A673 (cell line): ENCODE data around the gene CNOT10. TPM values are rescaled to one million over a fixed set of nuclear protein-coding genes. Genes with fewer than 3 reads are reported as not detected.

ENCODE experiments used
- BruUV-seq: library from RNA; stranded (reverse); fragments of 400-500 nt; replicated peaks from 2 replicates; lab custom pipeline; 2021; lab: Mats Ljungman, UMichigan
- CTCF ChIA-PET: fragments of 300-600 bp; sonication (Branson Sonifier 250); formaldehyde crosslinking; loops from one replicate; lab custom pipeline; 2022; ENCODE audit warnings: antibody characterized with exemption; lab: Charles Lee
- POLR2A ChIA-PET: fragments of 300-600 bp; sonication (Branson Sonifier 250); formaldehyde crosslinking; loops from one replicate; lab custom pipeline; 2022; ENCODE audit warnings: antibody characterized with exemption; ENCODE audit not compliant: low non-redundant PET; lab: Charles Lee
- DNase-seq: peaks from one replicate; pipeline ENCODE4 v3.0.0-alpha.2; 2015; ENCODE audit warnings: low spot score
- H3K27ac ChIP-seq: fragments of 200-600 bp; sonication (generic); 2 replicates; pipeline ENCODE4 v1.5.1; 2016; ENCODE audit warnings: mixed run types, low read depth, mild to moderate bottlenecking, mixed read lengths, antibody characterized with exemption, low read length; ENCODE audit not compliant: poor library complexity, severe bottlenecking
- H3K27me3 ChIP-seq: fragments of 200-600 bp; sonication (generic); replicated peaks from 2 replicates; pipeline ENCODE4 v1.6.1; 2017; ENCODE audit warnings: mixed run types, low read depth, mild to moderate bottlenecking, mixed read lengths, antibody characterized with exemption, low read length; ENCODE audit not compliant: insufficient read depth, poor library complexity
- H3K36me3 ChIP-seq: fragments of 200-600 bp; sonication (generic); 2 replicates; pipeline ENCODE4 v1.6.1; 2016; ENCODE audit warnings: mixed run types, mild to moderate bottlenecking, mixed read lengths, antibody characterized with exemption, low read length; ENCODE audit not compliant: insufficient read depth, poor library complexity, severe bottlenecking
- H3K4me1 ChIP-seq: fragments of 200-600 bp; sonication (generic); 2 replicates; pipeline ENCODE4 v1.6.1; 2017; ENCODE audit warnings: mixed run types, mild to moderate bottlenecking, mixed read lengths, antibody characterized with exemption, low read length; ENCODE audit not compliant: insufficient read depth, poor library complexity, severe bottlenecking
- H3K4me3 ChIP-seq: fragments of 200-600 bp; sonication (generic); 2 replicates; pipeline ENCODE4 v1.5.1; 2016; ENCODE audit warnings: low read depth, mixed run types, mild to moderate bottlenecking, mixed read lengths, low read length; ENCODE audit not compliant: poor library complexity, severe bottlenecking
- H3K9me3 ChIP-seq: fragments of 200-600 bp; sonication (generic); 2 replicates; pipeline ENCODE4 v1.6.1; 2016; ENCODE audit warnings: mixed run types, low read depth, mild to moderate bottlenecking, mixed read lengths, antibody characterized with exemption, low read length; ENCODE audit not compliant: poor library complexity, severe bottlenecking
- CTCF ChIP-seq: fragments of 300-800, 200-600 bp; sonication (generic); conservative IDR thresholded peaks from 2 replicates; pipeline ENCODE4 v1.5.1; 2017; ENCODE audit warnings: low read depth, mild to moderate bottlenecking, antibody characterized with exemption, low read length, moderate library complexity, mixed read lengths
- EZH2 ChIP-seq: fragments of 200-600 bp; sonication (generic); IDR thresholded peaks from 2 replicates; pipeline ENCODE4 v1.6.1; 2017; ENCODE audit warnings: borderline replicate concordance, low read depth, mild to moderate bottlenecking, mixed read lengths, antibody characterized with exemption, low read length; ENCODE audit not compliant: poor library complexity, severe bottlenecking
- intact Hi-C: fragments of 100-400 bp; cut with micrococcal nuclease; formaldehyde crosslinking; loops from one replicate; pipeline ENCODE4 v1.10.0; 2022; ENCODE audit not compliant: unreplicated experiment
- total RNA-seq: library from RNA; stranded (reverse); gene quantifications from 2 replicates; pipeline ENCODE4 v1.2.3, GENCODE V29; 2021

Gene CNOT10
- total RNA-seq, 1 experiment from 2014 or later: 47.8 TPM

- H3K27ac ChIP-seq: no peak within 1 kb of the TSS
- DNase-seq: peak; percentile 34
- intact Hi-C loops: no loop called here
- TF ChIP-seq EZH2: peak; percentile 95
- TF ChIP-seq CTCF: no peak
- peaks cover 4% of the 10 kb centered on the region for H3K4me1 ChIP-seq
- peak within 1 kb of the TSS; percentile 50 for H3K4me3 ChIP-seq
- no peaks in the 10 kb centered on the region for H3K36me3 ChIP-seq
- H3K27me3 ChIP-seq: peaks cover 75% of the 10 kb centered on the region
- peaks cover 10% of the 10 kb centered on the region for H3K9me3 ChIP-seq
- ChIA-PET POLR2A (no interaction called here), CTCF (no interaction called here)
- no TSS peak for BruUV-seq
Observed at GRCh38 chr3:32817558-32818228, 132.7 kb downstream of the CNOT10 start, which contains the start of gene TRIM71. TSS of gene TRIM71 (plus strand) at chr3:32817997. CDS start at chr3:32818081, 84 bp downstream.

- peak overlapping the region; percentile 50 for H3K4me3 ChIP-seq
- no peak overlapping the region for H3K27ac ChIP-seq
- DNase-seq: no peak
- peaks cover 10% of the 10 kb centered on the region for H3K9me3 ChIP-seq
- intact Hi-C loops: no loop called here
- no peak for TF ChIP-seq CTCF
- TF ChIP-seq EZH2: peak; percentile 93
- ChIA-PET CTCF (no interaction called here), POLR2A (no interaction called here)
- H3K27me3 ChIP-seq: peaks cover 80% of the 10 kb centered on the region
- H3K4me1 ChIP-seq: peaks cover 4% of the 10 kb centered on the region
- H3K36me3 ChIP-seq: no peaks in the 10 kb centered on the region
- no TSS peak for BruUV-seq
Observed at GRCh38 chr3:32818229-32818969, 133.4 kb downstream of the CNOT10 start.

GRCh38 chr3:32818970-32819511 lies 134.1 kb downstream of the CNOT10 start:
- BruUV-seq: no TSS peak
- peaks cover 80% of the 10 kb centered on the region for H3K27me3 ChIP-seq
- TF ChIP-seq EZH2: peak; percentile 70
- TF ChIP-seq CTCF: no peak
- ChIA-PET CTCF (no interaction called here), POLR2A (no interaction called here)
- DNase-seq: no peak
- peaks cover 10% of the 10 kb centered on the region for H3K9me3 ChIP-seq
- no peaks in the 10 kb centered on the region for H3K36me3 ChIP-seq
- H3K4me1 ChIP-seq: peaks cover 4% of the 10 kb centered on the region
- intact Hi-C loops: no loop called here
- no peak overlapping the region for H3K4me3 ChIP-seq
- no peak overlapping the region for H3K27ac ChIP-seq
